Cardiac fibroblast (primary cell): ENCODE results near the gene SLC4A7.

ENCODE experiments used
- DNase-seq, 2 donors: peaks; one replicate each; pipeline versions ENCODE4 v3.0.0 to v3.0.0-alpha.2; 2010; ENCODE audit warnings: low read depth in 2 of 2
- H3K4me3 ChIP-seq, 2 donors: replicated peaks in 1 of 2; 1 replicate in 1 of 2; 2 replicates in 1 of 2; pipeline ENCODE4 v1.5.1; 2011; ENCODE audit warnings: low read depth in 2 of 2, low read length in 2 of 2, mild to moderate bottlenecking in 2 of 2, moderate library complexity in 1 of 2
- CTCF ChIP-seq: IDR thresholded peaks from one replicate; pipeline ENCODE4 v1.5.1; 2011; ENCODE audit warnings: low read depth, mild to moderate bottlenecking, low read length, inconsistent platforms

The SLC4A7 gene

GRCh38 chr3:27507111-27507510 lies 22.9 kb upstream of the SLC4A7 start:
- peak; percentile 26 to 63 for DNase-seq
- no peak for TF ChIP-seq CTCF
- H3K4me3 ChIP-seq = no peak overlapping the region

DNA sequence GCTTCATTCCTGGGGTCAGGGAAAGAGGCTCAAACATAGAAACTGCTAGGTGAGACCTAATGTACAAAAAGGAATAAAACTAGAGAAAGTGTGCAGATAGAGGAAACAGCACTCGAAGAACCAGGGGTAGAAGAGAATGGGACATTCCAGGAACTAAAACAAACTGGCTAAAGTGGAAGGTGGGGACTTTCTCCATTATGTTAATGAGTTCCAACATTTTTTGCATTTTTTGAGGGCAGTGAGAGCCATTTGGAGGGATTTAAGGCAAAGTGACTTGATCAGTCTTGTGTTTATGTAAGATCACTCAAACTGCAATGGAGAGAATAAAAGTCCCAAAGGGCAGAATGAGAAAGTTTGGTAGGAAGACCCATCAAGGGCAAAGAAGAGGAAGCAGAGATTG lies 20.6 kb upstream of the SLC4A7 start:
- TF ChIP-seq CTCF = no peak
- no peak overlapping the region for H3K4me3 ChIP-seq
- no peak for DNase-seq

DNA sequence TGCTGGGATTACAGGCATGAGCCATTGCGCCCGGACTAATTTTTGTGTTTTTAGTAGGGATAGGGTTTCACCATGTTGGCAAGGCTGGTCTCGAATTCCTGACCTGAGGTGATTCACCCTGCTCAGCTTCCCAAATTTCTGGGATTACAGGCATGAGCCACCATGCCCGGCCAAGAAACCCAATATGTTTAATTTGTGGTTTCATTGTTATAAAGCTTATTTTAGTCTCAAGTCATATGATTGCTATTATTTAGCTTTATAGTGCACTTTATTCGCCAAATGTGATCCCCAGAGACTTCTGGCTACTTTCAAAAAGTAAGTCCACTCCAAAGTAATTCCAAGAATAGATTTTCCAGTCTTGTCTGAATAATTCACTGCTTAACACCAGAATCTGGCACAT lies 19.3 kb upstream of the SLC4A7 start:
- peak; percentile 58 to 88 for DNase-seq
- no peak for TF ChIP-seq CTCF
- no peak overlapping the region for H3K4me3 ChIP-seq

DNA sequence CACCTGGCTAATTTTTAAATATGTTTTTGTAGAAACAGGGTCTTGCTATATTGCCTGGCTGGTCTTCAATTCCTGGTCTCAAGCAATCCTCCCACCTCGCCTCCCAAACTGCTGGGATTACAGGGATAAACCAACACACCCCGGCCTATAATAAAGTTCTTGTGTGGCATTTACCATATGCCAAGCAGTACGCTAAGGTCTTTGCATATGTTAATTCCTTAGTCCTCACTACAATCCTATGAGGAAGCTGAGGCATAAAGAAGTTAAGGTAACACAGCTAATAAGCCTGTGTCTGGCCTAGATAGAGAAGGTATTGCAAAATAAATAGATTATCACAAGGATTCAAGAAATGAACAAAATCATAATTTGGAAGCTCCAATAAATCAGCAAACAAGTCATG lies 17.6 kb upstream of the SLC4A7 start:
- DNase-seq = no peak
- no peak for TF ChIP-seq CTCF
- no peak overlapping the region for H3K4me3 ChIP-seq

- DNase-seq = no peak
- H3K4me3 ChIP-seq = no peak overlapping the region
- TF ChIP-seq CTCF = no peak
Observed at GRCh38 chr3:27500986-27501385, 16.8 kb upstream of the SLC4A7 start.

- DNase-seq = peak in 1 of 2 donors; percentile 51
- no peak overlapping the region for H3K4me3 ChIP-seq
- TF ChIP-seq CTCF = no peak
Observed at GRCh38 chr3:27500035-27500434, 15.9 kb upstream of the SLC4A7 start.

DNA sequence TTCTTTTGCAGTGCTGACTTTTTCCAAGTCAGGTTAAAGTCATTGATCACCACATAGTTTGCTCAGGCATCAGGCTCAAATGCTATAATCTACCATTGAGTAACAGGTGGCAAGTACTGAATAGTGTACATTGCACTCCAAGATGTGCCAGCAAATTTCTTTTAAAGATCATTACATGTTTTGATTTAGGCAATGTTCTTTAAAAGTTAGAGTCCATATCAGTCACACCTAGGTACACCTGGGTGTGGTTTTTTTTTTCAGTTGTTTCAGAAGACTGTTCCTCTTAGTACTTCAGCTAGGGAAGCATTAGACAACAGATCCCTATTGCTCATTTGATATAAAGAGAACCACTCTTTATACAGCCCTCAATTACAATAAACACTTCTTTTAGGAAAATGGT lies 10.6 kb upstream of the SLC4A7 start:
- TF ChIP-seq CTCF = no peak
- no peak overlapping the region for H3K4me3 ChIP-seq
- no peak for DNase-seq
